GM10847 (cell line): ENCODE data around the gene GCA.

Source experiments
- POLR2A ChIP-seq: IDR thresholded peaks from 2 replicates; pipeline ENCODE4 v1.6.1; 2011; ENCODE audit not compliant: insufficient read length; ENCODE audit errors: extremely low read depth

The GCA gene

GRCh38 chr2:162343824-162344616 lies at the start of gene GCA:
Gene GCA (plus strand): TSS chr2:162344132. CDS start chr2:162344249, 117 bp downstream.
- peak; percentile 60 for TF ChIP-seq POLR2A

- TF ChIP-seq POLR2A: no peak
These were observed 48.9 kb upstream of the GCA start for GRCh38 chr2:162295009-162295408.

DNA sequence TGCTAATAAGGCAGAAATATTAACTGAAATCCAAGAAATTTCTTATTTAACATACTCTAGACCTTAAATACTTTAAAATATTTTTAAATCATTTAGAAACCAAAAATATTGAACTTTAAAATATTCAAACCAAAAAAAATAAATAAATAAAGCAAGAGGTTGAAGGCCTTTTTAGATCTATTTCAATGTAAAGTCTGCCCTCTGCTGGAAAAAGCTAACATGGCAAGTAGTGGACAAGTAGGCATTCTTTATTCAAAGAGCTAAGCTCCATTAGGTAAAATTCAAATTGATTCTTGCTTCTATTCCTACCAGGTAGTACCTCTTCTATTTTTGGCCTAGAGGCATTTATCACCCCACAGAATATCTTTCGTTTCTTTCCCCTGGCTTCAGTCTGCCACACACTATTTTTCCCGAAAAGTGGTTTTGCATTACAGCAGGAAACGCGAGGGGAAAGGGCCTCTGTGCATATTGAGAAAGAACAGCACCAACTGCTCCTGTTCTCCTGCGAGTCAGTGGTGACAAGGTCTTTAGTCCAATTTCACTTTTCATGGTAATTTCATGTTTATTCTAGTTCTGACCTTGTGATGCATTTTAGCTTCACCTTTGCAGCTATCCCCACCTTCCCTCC lies 45.9 kb upstream of the GCA start:
- TF ChIP-seq POLR2A: no peak

- TF ChIP-seq POLR2A: no peak
These were observed 45.1 kb upstream of the GCA start for GRCh38 chr2:162298669-162299335.

DNA sequence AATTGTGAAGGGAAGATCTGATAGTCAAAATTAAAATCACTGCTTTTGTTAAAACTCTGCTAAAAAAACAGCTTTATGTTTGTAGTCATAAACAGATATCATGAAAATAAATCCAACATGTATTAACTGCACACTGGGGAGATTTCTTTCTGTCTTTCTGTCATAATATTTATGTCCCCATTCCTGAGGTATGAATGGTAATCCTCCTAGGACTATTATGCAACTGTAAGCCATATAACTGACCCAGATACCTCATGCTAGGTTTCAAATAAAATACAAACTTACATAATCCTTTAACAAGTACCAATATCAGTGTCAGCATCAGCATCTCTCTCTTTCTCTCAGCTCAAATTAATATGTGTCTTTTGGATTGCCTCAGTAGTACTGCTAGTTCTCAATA lies 43.7 kb upstream of the GCA start:
- no peak for TF ChIP-seq POLR2A

- no peak for TF ChIP-seq POLR2A
These were observed 42.7 kb upstream of the GCA start for GRCh38 chr2:162301151-162301804.

GRCh38 chr2:162301877-162302276 lies 42.1 kb upstream of the GCA start:
- no peak for TF ChIP-seq POLR2A

- TF ChIP-seq POLR2A: no peak
These were observed 38.0 kb upstream of the GCA start for GRCh38 chr2:162305901-162306300.

DNA sequence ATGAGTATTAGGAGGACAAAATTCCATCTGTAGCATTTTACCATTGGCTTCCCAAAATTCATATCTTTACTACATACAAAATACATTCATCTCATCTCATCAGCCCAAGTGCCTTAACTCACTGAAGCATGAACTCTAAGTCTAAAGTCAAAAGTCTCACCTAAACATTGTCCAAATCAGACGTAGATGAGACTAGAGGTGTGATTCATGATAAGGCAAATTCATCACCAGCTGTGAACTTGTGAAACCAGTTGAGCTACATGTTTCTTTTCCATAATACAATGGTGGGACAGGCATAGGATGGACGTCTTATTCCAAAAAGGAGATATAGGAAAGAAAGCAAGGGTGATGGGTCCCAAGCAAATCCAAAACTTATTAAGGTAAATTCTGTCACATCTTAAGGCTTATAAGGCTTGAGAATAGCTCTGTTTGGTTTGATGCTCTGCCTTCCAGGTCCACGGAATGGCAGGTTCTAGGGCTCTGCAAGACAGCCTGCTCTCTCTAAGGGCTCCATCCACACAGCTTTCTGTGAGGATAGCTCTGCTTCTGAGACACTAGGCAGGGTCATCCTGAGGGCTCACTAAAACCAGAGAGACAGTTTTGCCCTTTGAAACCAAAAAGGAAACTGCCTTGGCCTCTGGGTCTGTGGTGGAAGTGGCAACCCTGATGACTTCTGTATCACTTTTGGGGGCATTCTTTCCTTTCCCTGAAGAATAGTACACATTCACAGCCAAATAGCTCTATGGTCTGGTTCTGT lies 35.0 kb upstream of the GCA start:
- no peak for TF ChIP-seq POLR2A

DNA sequence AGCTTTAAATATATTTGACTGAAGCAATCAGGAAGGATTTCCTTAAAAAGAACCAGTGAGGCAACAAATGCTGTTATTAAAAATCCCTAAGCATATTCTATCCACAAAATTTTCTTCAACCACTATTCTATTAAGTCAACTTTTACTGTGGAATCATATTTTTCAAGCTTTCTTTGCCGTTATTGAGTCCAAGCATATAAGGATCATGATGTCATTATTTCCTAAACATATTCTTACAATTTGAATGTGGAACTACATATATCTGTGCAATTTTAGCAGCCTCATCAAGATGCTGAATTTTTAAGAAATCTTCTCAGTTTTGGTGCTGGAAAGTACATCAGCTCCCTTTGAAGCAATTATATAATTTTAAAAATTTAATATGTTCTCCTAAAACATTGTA lies 31.1 kb upstream of the GCA start:
- TF ChIP-seq POLR2A: no peak

GRCh38 chr2:162315938-162316337 lies 28.0 kb upstream of the GCA start:
- TF ChIP-seq POLR2A: no peak

DNA sequence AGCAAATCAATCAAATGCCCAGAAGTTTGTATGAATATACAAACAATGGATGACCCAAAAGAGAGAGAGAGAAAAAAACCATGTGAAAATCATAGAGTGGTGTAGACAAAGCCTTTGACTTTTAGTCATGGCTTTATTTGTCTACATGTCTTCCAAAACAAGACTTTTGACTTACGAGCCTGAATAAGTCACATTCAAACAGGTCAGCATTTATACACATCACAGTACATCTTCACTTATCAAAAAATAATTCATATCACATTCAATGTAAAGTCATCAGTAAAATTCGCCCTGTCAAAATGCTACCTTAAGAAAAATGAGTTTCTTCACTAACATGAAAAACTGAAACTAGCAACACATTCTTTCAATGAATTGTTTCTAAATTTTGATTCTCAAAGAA lies 27.3 kb upstream of the GCA start:
- no peak for TF ChIP-seq POLR2A

DNA sequence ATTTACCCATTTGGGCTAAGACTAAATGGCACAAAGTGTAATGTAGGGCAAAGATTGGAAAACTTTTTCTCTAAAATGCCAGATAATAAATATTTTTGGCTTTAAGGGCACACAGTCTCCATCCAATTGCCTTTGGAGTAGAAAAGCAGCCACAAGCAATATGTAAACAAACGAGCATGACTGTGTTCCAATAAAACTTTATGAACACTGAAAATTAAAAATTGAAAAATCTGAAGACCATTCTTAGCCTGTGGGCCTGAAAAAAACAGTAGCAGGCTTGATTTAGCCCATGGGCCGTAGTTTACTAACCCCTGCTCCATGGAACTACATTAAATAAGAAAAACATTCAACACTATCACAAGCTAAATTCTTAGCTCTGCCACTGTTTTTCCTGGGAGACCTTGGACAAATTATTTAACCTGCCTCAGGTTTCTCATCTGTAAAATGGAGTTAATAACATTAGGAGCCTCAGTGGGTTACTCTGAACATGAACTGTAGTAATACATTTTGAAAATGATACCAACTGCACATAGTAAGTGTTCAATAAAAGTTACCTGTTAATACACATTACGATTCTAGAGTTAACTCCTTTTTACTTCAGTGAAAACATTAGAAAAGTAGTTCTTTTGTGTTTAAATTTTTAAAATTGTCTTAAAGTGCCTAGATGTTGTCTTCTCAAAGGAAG lies 26.7 kb upstream of the GCA start:
- TF ChIP-seq POLR2A: no peak

DNA sequence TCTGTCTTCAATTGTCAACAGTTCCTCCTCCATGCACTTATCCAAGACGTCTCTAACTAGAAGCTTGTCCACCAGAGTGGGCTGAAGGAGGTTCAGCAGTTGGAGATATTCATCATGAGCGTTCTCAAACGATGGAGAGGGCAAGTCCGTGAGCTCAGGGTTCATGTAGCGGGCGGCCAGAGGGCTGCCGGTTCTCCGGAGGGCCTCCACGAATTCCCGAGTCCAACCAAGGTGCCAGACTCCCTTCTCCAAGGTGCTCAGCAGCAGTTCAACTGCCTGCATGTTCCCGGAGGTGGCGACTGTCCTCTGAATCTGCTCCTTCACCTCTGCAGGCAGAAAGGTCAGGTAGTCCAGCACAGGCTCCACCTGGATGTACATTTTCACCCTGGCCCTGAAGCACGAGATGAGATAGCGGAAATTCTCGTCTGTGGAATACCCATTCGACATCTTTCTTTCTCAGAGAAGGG lies 26.0 kb upstream of the GCA start:
- TF ChIP-seq POLR2A: no peak
